Ascending aorta (tissue), 2 donors: ENCODE results near the gene NMB. TPM values are rescaled to one million over a fixed set of nuclear protein-coding genes. Genes with fewer than 3 reads are reported as not detected.

Source experiments
- DNase-seq, 2 donors: peaks; one replicate each; pipeline ENCODE4 v3.0.0-alpha.2; 2019; ENCODE audit warnings: low spot score in 2 of 2
- H3K27ac ChIP-seq, 2 donors: fragments of 200-600 bp; sonication (generic); one replicate each; pipeline ENCODE4 v1.5.1; 2016 to 2017; ENCODE audit warnings: mild to moderate bottlenecking in 1 of 2
- H3K27me3 ChIP-seq: fragments of 200-600 bp; sonication (generic); one replicate; pipeline ENCODE4 v1.5.1; 2017
- H3K36me3 ChIP-seq, 2 donors: fragments of 200-600 bp; sonication (generic); one replicate each; pipeline ENCODE4 v1.5.1; 2016
- H3K4me1 ChIP-seq, 2 donors: fragments of 200-600 bp; sonication (generic); one replicate each; pipeline ENCODE4 v1.5.1; 2016 to 2017; ENCODE audit warnings: mild to moderate bottlenecking in 1 of 2
- H3K4me3 ChIP-seq, 2 donors: fragments of 200-600 bp; sonication (generic); one replicate each; pipeline ENCODE4 v1.5.1; 2016 to 2017; ENCODE audit warnings: mild to moderate bottlenecking in 1 of 2
- H3K9me3 ChIP-seq, 2 donors: fragments of 200-600 bp; sonication (generic); one replicate each; pipeline ENCODE4 v1.5.1; 2016
- intact Hi-C: fragments of 100-400 bp; cut with DNase I; formaldehyde crosslinking; loops from one replicate; pipeline ENCODE4 v1.15.1; 2023
- total RNA-seq: library from RNA; depleted of rRNA; stranded (reverse); fragments of >200 nt; gene quantifications from one replicate; pipeline ENCODE4 v1.1.0, GENCODE V29; 2016
- TF ChIP-seq, protein P1 (sequence below), 3 experiments: fragments of 200-600 bp in 2 of 3; fragments of 450-650 bp in 1 of 3; sonication (generic) in 2 of 3; IDR thresholded peaks; one replicate each; pipeline ENCODE4 v1.5.1; 2016 to 2019; ENCODE audit warnings: antibody characterized with exemption in 3 of 3, mild to moderate bottlenecking in 1 of 3, moderate library complexity in 1 of 3

NMB gene
- total RNA-seq, 1 donor from 2014 or later, result 18.8 TPM

DNA sequence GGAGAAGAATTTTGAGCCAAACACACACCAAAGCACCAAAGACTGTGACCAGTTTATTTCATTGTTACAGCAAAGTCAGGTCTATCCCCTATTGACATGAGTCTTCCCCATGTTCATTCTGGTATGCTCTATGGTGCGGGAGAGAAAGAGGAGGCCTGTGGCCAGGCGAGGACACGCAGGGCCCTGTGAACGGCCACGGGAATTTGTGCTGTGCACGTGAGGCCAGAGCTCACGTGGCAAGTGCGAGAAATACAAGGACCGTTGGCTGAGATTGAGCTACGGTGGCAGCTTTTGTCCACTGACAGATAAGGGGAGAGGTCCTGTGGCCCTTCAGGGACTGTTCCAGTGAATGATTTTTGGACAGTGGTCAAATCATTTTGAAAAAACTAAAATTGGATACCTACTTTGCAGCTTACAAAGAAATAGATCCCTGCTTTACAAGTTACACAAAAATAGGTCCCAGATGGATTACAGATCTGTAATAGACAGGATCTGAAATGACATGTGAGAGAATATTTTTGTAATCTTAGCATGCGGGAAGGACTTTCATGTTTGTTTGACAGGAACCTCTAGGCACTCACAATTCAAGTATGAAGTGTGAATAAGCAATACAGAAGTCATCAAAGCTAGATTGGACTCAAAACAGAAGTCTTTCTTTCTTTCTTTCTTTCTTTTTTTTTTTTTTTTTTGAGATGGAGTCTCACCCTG is 48.0 kb downstream of the NMB start:
- TF ChIP-seq, protein P1, sequence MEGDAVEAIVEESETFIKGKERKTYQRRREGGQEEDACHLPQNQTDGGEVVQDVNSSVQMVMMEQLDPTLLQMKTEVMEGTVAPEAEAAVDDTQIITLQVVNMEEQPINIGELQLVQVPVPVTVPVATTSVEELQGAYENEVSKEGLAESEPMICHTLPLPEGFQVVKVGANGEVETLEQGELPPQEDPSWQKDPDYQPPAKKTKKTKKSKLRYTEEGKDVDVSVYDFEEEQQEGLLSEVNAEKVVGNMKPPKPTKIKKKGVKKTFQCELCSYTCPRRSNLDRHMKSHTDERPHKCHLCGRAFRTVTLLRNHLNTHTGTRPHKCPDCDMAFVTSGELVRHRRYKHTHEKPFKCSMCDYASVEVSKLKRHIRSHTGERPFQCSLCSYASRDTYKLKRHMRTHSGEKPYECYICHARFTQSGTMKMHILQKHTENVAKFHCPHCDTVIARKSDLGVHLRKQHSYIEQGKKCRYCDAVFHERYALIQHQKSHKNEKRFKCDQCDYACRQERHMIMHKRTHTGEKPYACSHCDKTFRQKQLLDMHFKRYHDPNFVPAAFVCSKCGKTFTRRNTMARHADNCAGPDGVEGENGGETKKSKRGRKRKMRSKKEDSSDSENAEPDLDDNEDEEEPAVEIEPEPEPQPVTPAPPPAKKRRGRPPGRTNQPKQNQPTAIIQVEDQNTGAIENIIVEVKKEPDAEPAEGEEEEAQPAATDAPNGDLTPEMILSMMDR (IDR thresholded peaks at IDR 0.05), result no peak
- no peak overlapping the region for H3K4me3 ChIP-seq
- H3K4me1 ChIP-seq, result no peaks in the 10 kb centered on the region
- intact Hi-C loops, result no loop called here
- H3K27me3 ChIP-seq, result no peaks in the 10 kb centered on the region
- DNase-seq, result no peak
- no peak overlapping the region for H3K27ac ChIP-seq
- no peaks in the 10 kb centered on the region for H3K9me3 ChIP-seq
- no peaks in the 10 kb centered on the region for H3K36me3 ChIP-seq

DNA sequence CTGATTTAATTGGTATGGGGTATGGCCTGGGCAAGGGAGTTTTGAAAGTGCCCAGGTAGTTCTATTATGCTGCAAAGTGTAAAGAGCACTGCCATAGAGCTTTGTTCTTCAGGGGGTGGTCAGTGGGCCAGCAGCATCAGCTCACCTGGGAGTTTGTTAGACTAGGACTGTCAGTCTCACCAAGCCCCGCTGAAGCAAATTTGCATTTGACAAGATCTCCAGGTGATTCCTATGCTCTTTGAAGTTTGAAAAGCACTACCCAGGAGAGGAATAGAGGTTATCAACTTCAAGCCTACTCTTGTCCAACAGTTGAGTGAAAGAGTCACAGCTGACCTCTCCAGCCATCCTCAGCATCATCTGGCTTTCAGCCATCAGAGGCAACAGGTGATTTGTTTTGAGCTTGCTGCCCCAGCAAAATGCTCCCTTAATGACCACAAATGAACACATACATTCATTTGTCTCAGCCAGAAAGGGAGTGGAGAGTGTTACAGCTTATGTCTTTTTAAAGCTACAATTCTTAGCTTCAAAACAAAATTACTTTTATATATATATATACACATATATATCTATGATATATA is 49.2 kb downstream of the NMB start:
- TF ChIP-seq, protein P1 (IDR thresholded peaks at IDR 0.05), result no peak
- Histone ChIP-seq H3K27ac (no peak overlapping the region), H3K36me3 (no peaks in the 10 kb centered on the region), H3K4me1 (no peaks in the 10 kb centered on the region), H3K9me3 (no peaks in the 10 kb centered on the region), H3K27me3 (no peaks in the 10 kb centered on the region), H3K4me3 (no peak overlapping the region)
- no peak for DNase-seq
- intact Hi-C loops, result no loop called here

DNA sequence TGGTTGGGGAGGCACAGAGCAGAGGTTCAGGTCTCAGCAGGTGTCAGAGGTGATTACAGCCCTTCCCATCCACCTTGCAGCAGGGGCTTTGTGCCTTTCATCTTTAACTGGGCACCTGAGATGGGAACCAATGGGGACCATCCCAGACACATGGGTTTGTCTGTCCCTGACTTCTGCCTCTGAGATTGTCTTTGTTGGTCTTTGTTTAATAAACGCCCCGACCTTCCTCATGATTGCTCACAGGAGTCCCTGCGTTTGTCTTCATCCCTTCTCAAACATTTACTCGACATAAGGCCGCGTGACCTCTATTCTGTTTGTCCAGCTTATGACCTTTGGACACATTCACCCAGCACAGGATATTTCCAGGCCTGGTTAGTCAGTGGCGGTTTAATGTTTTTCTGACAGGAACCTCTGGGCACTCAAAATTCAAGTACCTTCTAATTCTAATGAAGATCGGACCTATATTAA is 51.3 kb downstream of the NMB start:
- H3K4me1 ChIP-seq, result peaks cover 0 to 3% of the 10 kb centered on the region in 2 donors
- no peaks in the 10 kb centered on the region for H3K36me3 ChIP-seq
- H3K9me3 ChIP-seq, result no peaks in the 10 kb centered on the region
- TF ChIP-seq, protein P1 (IDR thresholded peaks at IDR 0.05), result no peak
- no peaks in the 10 kb centered on the region for H3K27me3 ChIP-seq
- intact Hi-C loops, result no loop called here
- H3K4me3 ChIP-seq, result no peak overlapping the region
- no peak for DNase-seq
- no peak overlapping the region for H3K27ac ChIP-seq

DNA sequence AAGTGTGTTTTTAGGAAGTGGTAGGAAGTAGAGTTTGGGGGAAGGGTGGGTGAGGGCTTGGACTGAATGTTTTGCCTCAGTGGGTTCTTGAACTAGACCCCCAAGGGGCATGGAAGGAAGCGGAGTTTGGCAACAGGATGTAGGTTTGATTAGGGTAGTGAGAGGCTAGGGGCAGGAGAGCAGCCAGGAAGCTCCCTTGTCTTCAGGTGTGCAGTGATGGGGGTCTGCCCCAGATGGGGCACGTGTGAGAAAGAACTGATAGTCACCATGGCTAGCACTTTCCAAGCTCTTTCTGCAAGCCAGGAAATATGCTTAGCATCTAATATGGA is 52.5 kb downstream of the NMB start:
- TF ChIP-seq, protein P1 (IDR thresholded peaks at IDR 0.05), result no peak
- DNase-seq, result no peak
- Histone ChIP-seq H3K27me3 (no peaks in the 10 kb centered on the region), H3K27ac (no peak overlapping the region), H3K4me3 (no peak overlapping the region), H3K4me1 (peaks cover 0 to 10% of the 10 kb centered on the region in 2 donors), H3K9me3 (no peaks in the 10 kb centered on the region), H3K36me3 (no peaks in the 10 kb centered on the region)
- intact Hi-C loops, result no loop called here

Other genes starting within 250 kb of the NMB start
- 4.6 TPM for gene ZSCAN2, start 57.2 kb downstream of the NMB start, total RNA-seq
- gene WDR73, start 3.9 kb downstream of the NMB start, total RNA-seq, result 29.5 TPM
- 31.6 TPM for gene SEC11A, start 57.9 kb upstream of the NMB start, total RNA-seq
- gene ZNF592, start 90.4 kb upstream of the NMB start, total RNA-seq, result 36.1 TPM
- gene ALPK3, start 159.2 kb upstream of the NMB start, total RNA-seq, result 38.0 TPM
- gene SLC28A1, start 226.5 kb upstream of the NMB start, total RNA-seq, result not detected